PFSK-1 (cell line): ENCODE results near the gene SBSN.

Source experiments
- FOXP2 ChIP-seq: optimal IDR thresholded peaks from 2 replicates; pipeline ENCODE3; 2011; ENCODE audit warnings: borderline replicate concordance, control low read depth, inconsistent platforms; ENCODE audit not compliant: insufficient read depth; ENCODE audit errors: extremely low read length, extremely low read depth
- POLR2AphosphoS5 ChIP-seq: IDR thresholded peaks from 2 replicates; pipeline ENCODE4 v1.6.1; 2012; ENCODE audit warnings: low read depth, mild to moderate bottlenecking, control low read depth, low read length, moderate library complexity
- SIN3A ChIP-seq: IDR thresholded peaks from 2 replicates; pipeline ENCODE4 v1.6.1; 2012; ENCODE audit warnings: mild to moderate bottlenecking, low read length, moderate library complexity, borderline replicate concordance; ENCODE audit not compliant: insufficient read depth
- TAF1 ChIP-seq: IDR thresholded peaks from 2 replicates; pipeline ENCODE4 v1.6.1; 2012; ENCODE audit warnings: low read length, control low read depth, borderline replicate concordance; ENCODE audit not compliant: insufficient read depth
- TF ChIP-seq, protein P1 (sequence below), 2 experiments: IDR thresholded peaks; 2 replicates each; pipeline versions ENCODE4 v1.6.1 to v1.8.0; 2011 to 2012; ENCODE audit warnings: low read depth in 2 of 2, low read length in 2 of 2, control low read depth in 1 of 2, inconsistent platforms in 1 of 2, mild to moderate bottlenecking in 1 of 2, moderate library complexity in 1 of 2; ENCODE audit not compliant: insufficient read depth in 1 of 2

The SBSN gene

DNA sequence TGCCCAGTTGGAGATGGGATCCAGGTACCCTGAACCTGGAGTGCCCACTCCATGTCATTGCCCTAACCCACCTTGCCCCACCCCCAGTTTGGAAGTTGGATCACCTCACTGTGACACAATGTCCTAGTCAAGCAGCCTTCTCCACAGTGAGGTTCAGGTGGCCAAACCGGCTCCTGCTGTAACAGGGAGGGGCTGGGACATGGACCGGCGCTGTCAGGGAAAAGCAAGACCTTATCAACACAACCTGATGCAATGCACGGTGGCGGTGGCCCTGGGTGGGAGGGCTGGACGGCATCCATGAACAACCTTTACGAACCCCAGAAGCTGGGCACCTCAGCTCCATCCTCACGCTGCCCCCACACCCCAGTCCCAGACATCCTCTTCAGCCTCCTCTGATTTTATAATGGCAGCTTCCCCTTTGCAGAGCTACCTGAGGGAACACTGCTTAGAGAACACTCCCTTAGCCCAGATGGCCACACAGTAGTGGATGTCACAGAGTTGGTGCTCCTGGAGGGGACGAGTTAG lies 36.2 kb downstream of the SBSN start:
- TF ChIP-seq POLR2AphosphoS5 (no peak), TAF1 (no peak), FOXP2 (no peak)

GRCh38 chr19:35490364-35490763 lies 37.7 kb downstream of the SBSN start, which contains the start of gene KRTDAP:
KRTDAP (minus strand) TSS chr19:35490464; CDS start chr19:35490442, 22 bp downstream.
- TF ChIP-seq POLR2AphosphoS5 (no peak), FOXP2 (no peak), SIN3A (no peak), TAF1 (no peak)
- TF ChIP-seq, protein P1, sequence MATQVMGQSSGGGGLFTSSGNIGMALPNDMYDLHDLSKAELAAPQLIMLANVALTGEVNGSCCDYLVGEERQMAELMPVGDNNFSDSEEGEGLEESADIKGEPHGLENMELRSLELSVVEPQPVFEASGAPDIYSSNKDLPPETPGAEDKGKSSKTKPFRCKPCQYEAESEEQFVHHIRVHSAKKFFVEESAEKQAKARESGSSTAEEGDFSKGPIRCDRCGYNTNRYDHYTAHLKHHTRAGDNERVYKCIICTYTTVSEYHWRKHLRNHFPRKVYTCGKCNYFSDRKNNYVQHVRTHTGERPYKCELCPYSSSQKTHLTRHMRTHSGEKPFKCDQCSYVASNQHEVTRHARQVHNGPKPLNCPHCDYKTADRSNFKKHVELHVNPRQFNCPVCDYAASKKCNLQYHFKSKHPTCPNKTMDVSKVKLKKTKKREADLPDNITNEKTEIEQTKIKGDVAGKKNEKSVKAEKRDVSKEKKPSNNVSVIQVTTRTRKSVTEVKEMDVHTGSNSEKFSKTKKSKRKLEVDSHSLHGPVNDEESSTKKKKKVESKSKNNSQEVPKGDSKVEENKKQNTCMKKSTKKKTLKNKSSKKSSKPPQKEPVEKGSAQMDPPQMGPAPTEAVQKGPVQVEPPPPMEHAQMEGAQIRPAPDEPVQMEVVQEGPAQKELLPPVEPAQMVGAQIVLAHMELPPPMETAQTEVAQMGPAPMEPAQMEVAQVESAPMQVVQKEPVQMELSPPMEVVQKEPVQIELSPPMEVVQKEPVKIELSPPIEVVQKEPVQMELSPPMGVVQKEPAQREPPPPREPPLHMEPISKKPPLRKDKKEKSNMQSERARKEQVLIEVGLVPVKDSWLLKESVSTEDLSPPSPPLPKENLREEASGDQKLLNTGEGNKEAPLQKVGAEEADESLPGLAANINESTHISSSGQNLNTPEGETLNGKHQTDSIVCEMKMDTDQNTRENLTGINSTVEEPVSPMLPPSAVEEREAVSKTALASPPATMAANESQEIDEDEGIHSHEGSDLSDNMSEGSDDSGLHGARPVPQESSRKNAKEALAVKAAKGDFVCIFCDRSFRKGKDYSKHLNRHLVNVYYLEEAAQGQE (IDR thresholded peaks at IDR 0.05; ENCODE audit: insufficient read depth in 1 of 2, low read depth in 2 of 2, low read length in 2 of 2) = no peak

DNA sequence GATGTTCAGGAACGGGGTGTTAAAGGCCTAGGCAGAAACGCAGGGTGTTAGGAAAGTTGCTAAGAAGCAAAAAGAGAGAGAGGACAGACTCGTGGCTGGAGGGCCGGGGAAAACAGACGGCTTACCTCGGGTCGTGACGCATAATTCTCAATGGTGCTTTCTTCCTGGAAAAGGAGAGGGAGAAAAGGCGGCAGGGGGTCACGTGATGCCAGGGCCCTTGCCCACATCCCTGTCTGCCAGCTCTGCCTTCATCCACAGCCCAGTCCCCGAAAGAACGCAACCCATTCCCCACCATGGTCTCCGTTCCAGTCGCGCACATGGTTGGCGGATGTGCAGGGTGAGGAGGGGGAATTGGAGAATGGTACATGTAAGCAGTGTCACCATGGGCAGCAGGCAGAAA lies 39.4 kb downstream of the SBSN start:
- TF ChIP-seq, protein P1 (IDR thresholded peaks at IDR 0.05; ENCODE audit: insufficient read depth in 1 of 2, low read depth in 2 of 2, low read length in 2 of 2) = no peak
- TF ChIP-seq TAF1 (no peak), FOXP2 (no peak)

GRCh38 chr19:35487656-35488182 lies 40.4 kb downstream of the SBSN start:
- TF ChIP-seq POLR2AphosphoS5 (no peak), TAF1 (no peak), FOXP2 (no peak), SIN3A (no peak)
- TF ChIP-seq, protein P1 (IDR thresholded peaks at IDR 0.05; ENCODE audit: insufficient read depth in 1 of 2, low read depth in 2 of 2, low read length in 2 of 2) = no peak

DNA sequence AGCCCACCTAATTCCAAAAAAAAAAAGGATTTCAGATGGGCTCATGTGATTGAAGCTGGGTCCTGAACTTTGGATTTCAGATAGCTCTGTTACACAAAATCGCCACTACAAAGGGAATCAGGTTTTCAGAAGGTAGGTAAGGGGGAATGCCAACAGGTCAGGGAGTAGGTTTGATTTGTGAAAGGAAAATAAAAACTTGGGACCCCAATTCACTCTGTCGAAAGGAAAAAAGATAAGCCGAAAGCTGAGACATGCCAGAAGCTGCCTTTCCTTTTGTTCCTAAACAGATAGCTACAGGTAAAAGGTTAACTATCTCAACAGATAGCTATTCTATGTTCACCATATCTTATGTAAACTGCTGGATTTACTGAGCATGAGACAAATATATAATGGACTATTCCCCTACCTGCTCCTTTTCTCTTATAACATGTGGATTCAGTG lies 41.8 kb downstream of the SBSN start:
- TF ChIP-seq SIN3A (no peak), FOXP2 (no peak), TAF1 (no peak), POLR2AphosphoS5 (no peak)
- TF ChIP-seq, protein P1 (IDR thresholded peaks at IDR 0.05; ENCODE audit: insufficient read depth in 1 of 2, low read depth in 2 of 2, low read length in 2 of 2) = no peak
